Choroid plexus epithelial cell (primary cell): ENCODE results near the gene ROR2.

ENCODE experiments used
- DNase-seq: peaks from one replicate; pipeline ENCODE4 v3.0.0-alpha.2; 2010; ENCODE audit warnings: low read depth
- H3K4me3 ChIP-seq: 2 replicates; pipeline ENCODE4 v1.5.1; 2011; ENCODE audit warnings: low read depth, mild to moderate bottlenecking, control low read depth, low read length, moderate library complexity
- TF ChIP-seq, protein P1 (sequence below): conservative IDR thresholded peaks from 2 replicates; pipeline ENCODE4 v1.5.1; 2011; ENCODE audit warnings: low read depth, mild to moderate bottlenecking, control low read depth, inconsistent platforms, low read length, moderate library complexity

The ROR2 gene

DNA sequence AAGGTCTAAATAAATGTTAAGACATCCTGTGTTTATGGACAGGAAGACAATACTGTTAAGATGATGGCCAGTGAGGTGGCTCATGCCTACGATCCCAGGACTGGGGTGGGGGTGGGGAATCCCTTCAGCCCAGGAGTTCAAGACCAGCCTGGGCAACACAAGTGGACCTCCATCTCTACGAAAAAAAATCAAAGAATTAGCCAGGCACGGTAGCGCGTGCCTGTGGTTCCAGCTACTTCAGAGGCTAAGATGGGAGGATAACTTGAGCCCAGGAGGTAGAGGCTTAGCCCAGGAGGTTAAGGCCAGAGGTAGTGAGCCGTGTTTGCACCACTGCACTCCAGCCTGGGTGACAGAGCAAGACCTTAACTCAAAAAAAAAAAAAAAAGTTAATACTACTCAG lies 5.3 kb downstream of the ROR2 start:
- TF ChIP-seq, protein P1, sequence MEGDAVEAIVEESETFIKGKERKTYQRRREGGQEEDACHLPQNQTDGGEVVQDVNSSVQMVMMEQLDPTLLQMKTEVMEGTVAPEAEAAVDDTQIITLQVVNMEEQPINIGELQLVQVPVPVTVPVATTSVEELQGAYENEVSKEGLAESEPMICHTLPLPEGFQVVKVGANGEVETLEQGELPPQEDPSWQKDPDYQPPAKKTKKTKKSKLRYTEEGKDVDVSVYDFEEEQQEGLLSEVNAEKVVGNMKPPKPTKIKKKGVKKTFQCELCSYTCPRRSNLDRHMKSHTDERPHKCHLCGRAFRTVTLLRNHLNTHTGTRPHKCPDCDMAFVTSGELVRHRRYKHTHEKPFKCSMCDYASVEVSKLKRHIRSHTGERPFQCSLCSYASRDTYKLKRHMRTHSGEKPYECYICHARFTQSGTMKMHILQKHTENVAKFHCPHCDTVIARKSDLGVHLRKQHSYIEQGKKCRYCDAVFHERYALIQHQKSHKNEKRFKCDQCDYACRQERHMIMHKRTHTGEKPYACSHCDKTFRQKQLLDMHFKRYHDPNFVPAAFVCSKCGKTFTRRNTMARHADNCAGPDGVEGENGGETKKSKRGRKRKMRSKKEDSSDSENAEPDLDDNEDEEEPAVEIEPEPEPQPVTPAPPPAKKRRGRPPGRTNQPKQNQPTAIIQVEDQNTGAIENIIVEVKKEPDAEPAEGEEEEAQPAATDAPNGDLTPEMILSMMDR: no peak
- no peak for DNase-seq
- no peak overlapping the region for H3K4me3 ChIP-seq

DNA sequence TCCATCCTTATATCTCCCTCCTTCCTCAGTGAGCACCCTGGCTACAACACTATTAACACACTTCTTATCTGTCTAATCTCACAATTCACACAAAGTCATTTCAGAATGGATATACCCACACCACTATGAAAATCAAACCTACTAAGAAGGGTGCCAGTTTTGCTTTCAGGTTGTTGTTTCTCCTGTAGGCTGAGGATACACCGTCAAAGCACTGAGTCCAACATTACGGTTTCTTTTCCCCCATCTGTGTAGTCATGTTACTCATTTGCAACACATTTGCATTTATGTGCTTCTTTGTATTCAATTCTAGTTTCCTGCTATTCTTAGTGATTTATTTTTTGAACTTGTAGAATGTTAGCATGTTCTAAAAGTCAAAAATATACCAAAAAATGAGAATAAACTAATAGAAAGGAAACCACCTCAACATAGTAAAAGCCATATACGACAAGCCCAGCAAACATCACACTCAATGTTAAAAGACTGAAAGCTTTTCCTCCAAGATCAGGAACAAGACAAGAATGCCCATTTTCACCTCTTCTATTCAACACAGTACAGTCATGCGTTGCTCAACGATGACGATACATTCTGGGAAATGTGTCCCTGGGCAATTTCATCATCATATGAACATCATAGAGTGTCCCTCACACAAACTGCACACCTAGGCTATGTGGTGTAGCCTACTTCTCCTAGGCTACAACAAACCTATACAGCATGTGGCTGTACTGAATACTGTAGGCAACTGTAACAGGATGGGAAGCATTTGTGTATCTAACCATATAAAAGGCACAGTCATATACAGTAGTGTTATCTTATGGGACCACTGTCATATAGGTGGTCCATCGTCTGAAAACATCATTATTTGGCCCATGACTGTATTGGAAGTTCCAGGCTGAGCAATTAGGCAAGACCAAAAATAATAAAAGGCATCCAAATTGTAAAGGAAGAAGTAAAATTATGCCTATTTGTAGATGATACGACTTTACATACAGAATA lies 6.3 kb downstream of the ROR2 start:
- TF ChIP-seq, protein P1: no peak
- no peak for DNase-seq
- no peak overlapping the region for H3K4me3 ChIP-seq

DNA sequence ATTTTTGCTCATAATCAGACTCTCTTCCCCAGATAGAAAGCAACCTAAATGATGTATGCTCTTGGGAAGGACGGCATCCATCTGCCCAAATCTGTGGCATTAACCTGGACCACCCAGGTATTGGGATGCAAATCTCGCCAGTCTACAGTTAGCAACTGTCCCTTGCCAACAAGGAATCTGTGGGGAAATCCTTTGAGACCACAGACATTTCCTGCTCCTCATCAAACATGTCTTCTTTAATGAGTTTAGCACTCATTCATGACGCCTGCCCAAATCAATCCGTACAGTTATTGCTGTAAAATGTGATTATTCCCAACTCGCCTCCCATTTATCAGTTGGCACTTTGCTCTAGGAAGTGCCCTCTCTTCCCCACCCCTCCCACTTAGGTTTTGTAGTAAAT lies 7.8 kb downstream of the ROR2 start:
- no peak for DNase-seq
- no peak overlapping the region for H3K4me3 ChIP-seq
- TF ChIP-seq, protein P1: no peak

DNA sequence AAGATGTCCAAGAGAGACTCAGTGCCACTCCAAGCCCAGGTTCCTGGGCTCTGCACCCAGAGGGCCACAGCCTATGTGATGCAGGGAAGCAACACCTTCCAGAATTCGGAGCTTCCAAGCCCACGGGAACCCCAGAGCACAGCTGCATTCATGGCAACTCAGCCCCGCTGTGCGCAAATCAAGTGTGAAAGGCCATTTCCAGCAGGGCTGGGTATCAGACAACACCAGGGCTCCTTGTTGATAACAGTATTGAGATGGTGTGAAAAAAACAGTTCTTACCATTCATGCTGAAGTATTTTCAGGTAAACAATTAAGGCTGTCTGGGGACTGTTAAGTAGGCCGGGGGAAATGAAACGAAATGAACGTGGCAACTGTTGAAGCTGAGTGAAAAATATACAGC lies 10.1 kb downstream of the ROR2 start:
- no peak overlapping the region for H3K4me3 ChIP-seq
- TF ChIP-seq, protein P1: no peak
- no peak for DNase-seq

DNA sequence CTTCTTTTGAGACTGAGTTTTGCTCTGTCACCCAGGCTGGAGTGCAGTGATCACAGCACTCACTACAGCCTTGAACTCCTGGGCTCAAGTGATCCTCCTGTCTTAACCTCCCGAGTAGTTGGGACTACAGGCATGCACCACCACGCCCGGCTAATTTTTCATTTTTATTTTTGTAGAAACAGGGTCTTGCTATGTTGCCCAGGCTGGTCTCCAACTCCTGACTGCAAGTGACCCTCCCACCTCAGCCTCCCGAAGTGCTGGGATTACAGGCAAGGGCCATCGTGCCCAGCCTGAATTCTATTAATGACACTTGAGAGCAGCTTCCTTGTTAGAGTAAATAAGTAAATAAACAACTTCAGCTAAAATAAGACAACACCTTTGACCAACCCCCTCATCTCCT lies 12.3 kb downstream of the ROR2 start:
- TF ChIP-seq, protein P1: no peak
- DNase-seq: no peak
- no peak overlapping the region for H3K4me3 ChIP-seq

DNA sequence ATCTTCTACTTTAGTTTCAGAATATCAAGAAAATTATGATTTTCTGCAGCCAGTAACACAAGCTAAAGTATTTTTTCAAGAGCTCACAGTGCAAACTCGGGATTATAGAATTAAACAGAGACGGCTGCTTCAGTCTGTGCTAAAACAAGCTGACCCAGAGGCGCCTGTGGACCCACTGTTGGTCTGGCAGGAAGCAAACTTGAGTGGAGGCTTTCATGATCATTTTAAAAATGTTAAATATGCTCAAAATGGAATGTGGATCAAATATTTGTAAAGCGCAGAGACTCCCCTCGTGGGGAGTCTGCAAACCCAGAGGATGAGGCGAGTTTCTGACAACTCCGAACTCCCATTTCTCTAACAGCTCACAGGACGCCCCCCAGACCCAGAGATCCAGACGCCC lies 13.0 kb downstream of the ROR2 start:
- DNase-seq: peak; percentile 75
- H3K4me3 ChIP-seq: no peak overlapping the region
- TF ChIP-seq, protein P1: peak; percentile 11
